Kidney (tissue), 14 donors: Measurements from ENCODE around the gene RGS3. TPM values are rescaled to one million over a fixed set of nuclear protein-coding genes. Genes with fewer than 3 reads are reported as not detected.

Experiments used
- DNase-seq, 5 donors: peaks; one replicate each; pipeline ENCODE4 v3.0.0-alpha.2; 2013 to 2020
- FAIRE-seq: peaks from 2 replicates; lab custom pipeline; 2012; peaks lifted over from hg19 to GRCh38; lab: Jason Lieb, UNC
- H3K27ac ChIP-seq, 2 donors: one replicate each; pipeline ENCODE4 v1.7.0; 2013; ENCODE audit warnings: low read depth in 2 of 2, low read length in 2 of 2, inconsistent platforms in 1 of 2
- H3K27me3 ChIP-seq: one replicate; pipeline ENCODE4 v1.7.1; 2013; ENCODE audit warnings: low read length, inconsistent platforms; ENCODE audit not compliant: control insufficient read depth, insufficient read depth
- H3K36me3 ChIP-seq, 3 donors: one replicate each; pipeline versions ENCODE4 v1.7.0 to v1.7.1; 2013; ENCODE audit warnings: low read length in 3 of 3, control low read depth in 1 of 3, inconsistent platforms in 1 of 3; ENCODE audit not compliant: insufficient read depth in 3 of 3, control insufficient read depth in 2 of 3
- H3K4me1 ChIP-seq, 3 donors: one replicate each; pipeline versions ENCODE4 v1.7.0 to v1.7.1; 2013; ENCODE audit warnings: low read length in 3 of 3, inconsistent platforms in 1 of 3, low read depth in 1 of 3; ENCODE audit not compliant: control insufficient read depth in 2 of 3, insufficient read depth in 2 of 3
- H3K4me3 ChIP-seq, 3 donors: one replicate each; pipeline versions ENCODE4 v1.7.0 to v1.8.1; 2013; ENCODE audit warnings: low read length in 3 of 3, control low read depth in 1 of 3, inconsistent platforms in 1 of 3
- H3K9ac ChIP-seq, 3 donors: one replicate each; pipeline versions ENCODE4 v1.7.0 to v1.7.1; 2013; ENCODE audit warnings: low read length in 3 of 3, control low read depth in 1 of 3, inconsistent platforms in 1 of 3
- H3K9me3 ChIP-seq, 3 donors: one replicate each; pipeline versions ENCODE4 v1.7.0 to v1.7.1; 2013; ENCODE audit warnings: low read length in 3 of 3, control low read depth in 1 of 3, inconsistent platforms in 1 of 3; ENCODE audit not compliant: control insufficient read depth in 2 of 3, insufficient read depth in 1 of 3
- intact Hi-C: fragments of 100-400 bp; cut with DNase I; formaldehyde crosslinking; loops from one replicate; pipeline ENCODE4 v1.11.1; 2022
- polyA plus RNA-seq: library from polyadenylated mRNA; stranded (reverse); fragments of 350-450 nt; fragmentation: Illumina TruSeq; extraction: RNeasy Lipid Tissue Mini Kit (QIAGEN cat#74804); gene quantifications from one replicate; pipeline ENCODE4 v1.2.3, GENCODE V29; 2014; ENCODE audit warnings: low read depth, low replicate concordance; ENCODE audit not compliant: insufficient read depth
- total RNA-seq: library from RNA; stranded (reverse); fragmentation: NEBNext Ultra II Directional; extraction: Animal tissue kit (Norgen Biotek cat#: 25700); gene quantifications from one replicate; pipeline ENCODE4 v1.2.1, GENCODE V29; 2021
- TF ChIP-seq, protein P1 (sequence below): IDR thresholded peaks from 3 replicates; pipeline ENCODE4 v1.5.1; 2012; ENCODE audit warnings: mild to moderate bottlenecking, moderate library complexity, borderline replicate concordance; ENCODE audit not compliant: insufficient read depth; ENCODE audit errors: extremely low read depth
- donor health status: control.
- donor health status: control.
- donor health status: control.
- donor health status: control.
- donor health status: control.
- donor health status: DM: yes; HTN: yes; CAD: no.
- donor health status: Normal renal cell carcinoma (clear cell type).

RGS3 gene
- total and polyA plus RNA-seq, 2 donors from 2014 or later = 114 to 137 TPM

DNA sequence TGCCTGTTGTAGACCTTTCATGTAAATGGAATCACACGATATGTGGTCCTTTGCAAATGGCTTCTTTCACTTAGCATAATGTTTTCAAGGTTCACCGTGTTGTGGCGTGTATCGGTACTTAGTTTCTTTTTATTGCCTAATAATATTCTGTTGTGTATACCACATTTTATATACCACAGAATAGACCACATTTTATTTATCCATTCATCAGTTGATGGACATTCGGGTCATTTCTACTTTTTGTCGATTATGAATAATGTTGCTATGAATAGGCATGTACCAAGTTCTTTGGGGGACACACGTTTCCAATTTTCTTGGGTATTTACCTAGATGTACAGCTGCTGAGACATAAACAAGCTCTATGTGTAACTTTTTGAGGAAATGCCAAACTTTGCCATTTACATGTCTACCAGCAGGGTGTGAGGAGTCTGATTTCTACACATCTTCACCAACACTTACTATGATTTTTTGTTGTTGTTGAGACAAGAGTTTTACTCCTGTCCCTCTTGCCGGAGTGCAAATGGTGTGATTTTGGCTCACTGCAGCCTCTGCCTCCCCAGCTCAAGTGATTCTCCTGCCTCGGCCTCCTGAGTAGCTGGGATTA is 144.7 kb downstream of the RGS3 start:
- no peak overlapping the region for H3K9ac ChIP-seq
- intact Hi-C loops = no loop called here
- H3K4me1 ChIP-seq = peaks cover 0 to 32% (median 32%) of the 10 kb centered on the region in 3 donors
- H3K4me3 ChIP-seq = no peak overlapping the region
- no peak for FAIRE-seq
- no peaks in the 10 kb centered on the region for H3K9me3 ChIP-seq
- H3K27me3 ChIP-seq = no peaks in the 10 kb centered on the region
- no peak for DNase-seq
- H3K27ac ChIP-seq = no peak overlapping the region
- no peaks in the 10 kb centered on the region for H3K36me3 ChIP-seq
- TF ChIP-seq, protein P1, sequence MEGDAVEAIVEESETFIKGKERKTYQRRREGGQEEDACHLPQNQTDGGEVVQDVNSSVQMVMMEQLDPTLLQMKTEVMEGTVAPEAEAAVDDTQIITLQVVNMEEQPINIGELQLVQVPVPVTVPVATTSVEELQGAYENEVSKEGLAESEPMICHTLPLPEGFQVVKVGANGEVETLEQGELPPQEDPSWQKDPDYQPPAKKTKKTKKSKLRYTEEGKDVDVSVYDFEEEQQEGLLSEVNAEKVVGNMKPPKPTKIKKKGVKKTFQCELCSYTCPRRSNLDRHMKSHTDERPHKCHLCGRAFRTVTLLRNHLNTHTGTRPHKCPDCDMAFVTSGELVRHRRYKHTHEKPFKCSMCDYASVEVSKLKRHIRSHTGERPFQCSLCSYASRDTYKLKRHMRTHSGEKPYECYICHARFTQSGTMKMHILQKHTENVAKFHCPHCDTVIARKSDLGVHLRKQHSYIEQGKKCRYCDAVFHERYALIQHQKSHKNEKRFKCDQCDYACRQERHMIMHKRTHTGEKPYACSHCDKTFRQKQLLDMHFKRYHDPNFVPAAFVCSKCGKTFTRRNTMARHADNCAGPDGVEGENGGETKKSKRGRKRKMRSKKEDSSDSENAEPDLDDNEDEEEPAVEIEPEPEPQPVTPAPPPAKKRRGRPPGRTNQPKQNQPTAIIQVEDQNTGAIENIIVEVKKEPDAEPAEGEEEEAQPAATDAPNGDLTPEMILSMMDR = no peak

DNA sequence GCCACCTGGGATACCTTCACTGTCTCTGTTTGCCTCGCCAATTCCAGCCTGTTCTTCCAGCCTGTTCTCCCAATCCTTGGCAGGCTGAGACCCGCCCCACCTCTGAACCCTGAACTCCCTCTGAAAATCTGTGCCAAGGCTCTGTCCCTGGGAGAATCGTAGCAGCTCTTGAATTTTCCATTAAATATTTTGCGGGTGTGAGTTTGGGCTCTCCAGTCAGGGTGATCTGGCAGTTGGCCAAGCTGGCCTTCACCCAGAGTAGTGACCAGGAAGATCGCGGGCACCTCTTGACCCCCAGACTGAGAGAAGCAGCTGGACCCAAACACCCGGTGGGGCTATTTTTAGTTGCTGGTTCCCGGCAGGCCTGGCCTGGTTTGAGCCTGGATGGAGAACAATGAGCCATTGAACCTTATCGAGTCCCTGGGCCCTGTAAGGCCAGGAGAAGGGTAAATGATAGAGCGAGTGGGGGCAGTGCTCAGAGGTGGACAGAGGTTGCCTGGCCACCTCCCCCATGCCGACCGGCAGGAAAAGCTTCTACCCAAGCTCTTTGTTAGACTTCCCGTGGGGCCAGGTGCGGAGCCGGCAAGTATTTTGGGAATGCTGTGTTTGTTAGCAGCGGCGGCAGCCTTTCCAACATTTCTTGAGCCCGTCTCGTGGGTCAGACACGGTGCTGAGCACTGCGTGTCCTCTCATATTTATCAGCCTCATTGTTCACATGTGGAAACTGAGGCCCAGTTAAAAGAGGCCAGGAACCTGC is 146.2 kb downstream of the RGS3 start:
- Histone ChIP-seq H3K27me3 (no peaks in the 10 kb centered on the region), H3K27ac (peak overlapping the region; percentile 87 to 92), H3K9me3 (no peaks in the 10 kb centered on the region), H3K4me3 (peak overlapping the region in 1 of 3 donors; percentile 23), H3K4me1 (peaks cover 9 to 44% (median 38%) of the 10 kb centered on the region in 3 donors), H3K9ac (peak overlapping the region in 1 of 3 donors; percentile 67), H3K36me3 (no peaks in the 10 kb centered on the region)
- DNase-seq (peak in 4 of 5 donors; percentile 42 to 98 (median 70)), FAIRE-seq (peak; percentile 67)
- intact Hi-C loops = no loop called here
- TF ChIP-seq, protein P1 = no peak

DNA sequence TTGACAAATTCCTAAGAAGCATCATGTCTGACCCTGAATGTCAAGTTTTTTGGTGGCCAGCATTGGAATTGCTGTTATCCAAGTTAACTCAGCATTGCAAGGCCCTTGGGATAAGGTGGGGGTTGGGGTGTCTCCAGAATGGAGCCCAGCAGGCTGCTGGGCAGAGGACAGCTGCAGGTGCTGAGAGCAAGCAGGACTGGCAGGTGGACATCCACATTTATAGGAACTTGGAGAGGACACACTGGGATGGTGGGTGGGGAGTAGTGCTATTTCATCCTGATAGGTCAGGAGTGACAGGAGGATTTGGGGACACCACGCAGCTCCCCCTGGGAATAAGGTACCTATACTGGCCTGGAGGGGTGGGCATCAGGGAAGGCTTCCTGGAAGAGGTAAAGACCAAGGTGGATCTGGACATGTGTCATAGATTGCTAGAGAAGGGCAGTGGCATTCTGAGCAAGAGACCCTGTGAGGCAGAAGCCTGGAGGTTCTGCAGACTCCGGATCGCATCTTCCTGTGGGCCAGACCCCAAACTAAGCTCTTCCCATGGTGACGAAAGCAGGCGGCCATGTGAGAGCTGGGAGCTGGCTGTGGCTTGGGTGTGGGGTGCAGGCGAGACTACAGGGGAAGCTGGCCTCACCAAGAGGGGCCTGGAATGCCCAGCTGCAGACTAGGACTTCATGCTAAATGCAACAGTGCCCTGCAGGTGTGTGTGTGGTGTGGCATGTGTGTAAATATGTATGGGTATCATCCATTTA is 148.1 kb downstream of the RGS3 start:
- Histone ChIP-seq H3K4me3 (no peak overlapping the region), H3K9ac (no peak overlapping the region), H3K36me3 (no peaks in the 10 kb centered on the region), H3K9me3 (no peaks in the 10 kb centered on the region), H3K27me3 (no peaks in the 10 kb centered on the region), H3K4me1 (peaks cover 10 to 54% (median 48%) of the 10 kb centered on the region in 3 donors), H3K27ac (peak overlapping the region; percentile 77 to 89)
- intact Hi-C loops = no loop called here
- TF ChIP-seq, protein P1 = no peak
- DNase-seq (peak in 2 of 5 donors; percentile 33 to 43), FAIRE-seq (no peak)
